GM23248 (cell line): ENCODE data around the gene FMO1.

Source experiments
- EZH2 ChIP-seq: fragments of 200-600 bp; sonication (generic); IDR thresholded peaks from 2 replicates; pipeline ENCODE4 v1.6.1; 2018; ENCODE audit warnings: antibody characterized with exemption, mild to moderate bottlenecking; ENCODE audit not compliant: insufficient read depth, poor library complexity, severe bottlenecking
- EZH2phosphoT487 ChIP-seq: fragments of 200-600 bp; sonication (generic); IDR thresholded peaks from 2 replicates; pipeline ENCODE4 v1.6.1; 2018; ENCODE audit warnings: antibody characterized with exemption, moderate library complexity, mild to moderate bottlenecking, low read depth; ENCODE audit not compliant: insufficient read depth

- TF ChIP-seq EZH2 (no peak), EZH2phosphoT487 (no peak)
These were observed 10.6 kb downstream of the FMO1 start for GRCh38 chr1:171258943-171259342.
